Measurements from ENCODE around the gene MYO1F. TPM values are rescaled to one million over a fixed set of nuclear protein-coding genes. Genes with fewer than 3 reads are reported as not detected.
A peak's percentile ranks its signal among the peaks of the same experiment; 100 is the strongest.

The MYO1F gene
- total RNA-seq, 1 donor from 2014 or later = 0.10 TPM

- Mint-ChIP-seq H3K27me3 (ENCODE audit: unreplicated experiment) (peaks cover 23% of the 10 kb centered on the region), H3K4me3 (ENCODE audit: unreplicated experiment) (peak overlapping the region; percentile 82), H3K4me1 (ENCODE audit: low read depth, unreplicated experiment) (no peaks in the 10 kb centered on the region), H3K36me3 (ENCODE audit: unreplicated experiment) (peaks cover 15% of the 10 kb centered on the region), H3K27ac (ENCODE audit: unreplicated experiment) (peak overlapping the region; percentile 29), H3K9me3 (ENCODE audit: unreplicated experiment) (peaks cover 18% of the 10 kb centered on the region)
- TF ChIP-seq CTCF (IDR thresholded peaks at IDR 0.05; ENCODE audit: partially characterized antibody, unreplicated experiment) = no peak
- DNase-seq = peak; percentile 99
Measured at GRCh38 chr19:8592231-8593009, 15.2 kb upstream of the MYO1F start.

GRCh38 chr19:8589177-8589714 is 12.0 kb upstream of the MYO1F start:
- no peak for DNase-seq
- Mint-ChIP-seq H3K4me3 (ENCODE audit: unreplicated experiment) (no peak overlapping the region), H3K9me3 (ENCODE audit: unreplicated experiment) (peaks cover 20% of the 10 kb centered on the region), H3K27me3 (ENCODE audit: unreplicated experiment) (peaks cover 19% of the 10 kb centered on the region), H3K4me1 (ENCODE audit: low read depth, unreplicated experiment) (no peaks in the 10 kb centered on the region), H3K36me3 (ENCODE audit: unreplicated experiment) (peaks cover 8% of the 10 kb centered on the region), H3K27ac (ENCODE audit: unreplicated experiment) (no peak overlapping the region)
- TF ChIP-seq CTCF (IDR thresholded peaks at IDR 0.05; ENCODE audit: partially characterized antibody, unreplicated experiment) = no peak

- peak; percentile 92 for TF ChIP-seq CTCF (IDR thresholded peaks at IDR 0.05; ENCODE audit: partially characterized antibody, unreplicated experiment)
- no peaks in the 10 kb centered on the region for H3K36me3 Mint-ChIP-seq (ENCODE audit: unreplicated experiment)
- H3K4me1 Mint-ChIP-seq (ENCODE audit: low read depth, unreplicated experiment) = no peaks in the 10 kb centered on the region
- H3K27me3 Mint-ChIP-seq (ENCODE audit: unreplicated experiment) = peaks cover 6% of the 10 kb centered on the region
- H3K27ac Mint-ChIP-seq (ENCODE audit: unreplicated experiment) = no peak overlapping the region
- no peak overlapping the region for H3K4me3 Mint-ChIP-seq (ENCODE audit: unreplicated experiment)
- H3K9me3 Mint-ChIP-seq (ENCODE audit: unreplicated experiment) = peaks cover 10% of the 10 kb centered on the region
- DNase-seq = peak; percentile 88
Measured at GRCh38 chr19:8585894-8586750, 8.9 kb upstream of the MYO1F start.

GRCh38 chr19:8584965-8585893 is 8.0 kb upstream of the MYO1F start:
- peaks cover 7% of the 10 kb centered on the region for H3K9me3 Mint-ChIP-seq (ENCODE audit: unreplicated experiment)
- DNase-seq = no peak
- peaks cover 3% of the 10 kb centered on the region for H3K27me3 Mint-ChIP-seq (ENCODE audit: unreplicated experiment)
- H3K4me3 Mint-ChIP-seq (ENCODE audit: unreplicated experiment) = no peak overlapping the region
- H3K4me1 Mint-ChIP-seq (ENCODE audit: low read depth, unreplicated experiment) = no peaks in the 10 kb centered on the region
- H3K27ac Mint-ChIP-seq (ENCODE audit: unreplicated experiment) = no peak overlapping the region
- no peaks in the 10 kb centered on the region for H3K36me3 Mint-ChIP-seq (ENCODE audit: unreplicated experiment)
- TF ChIP-seq CTCF (IDR thresholded peaks at IDR 0.05; ENCODE audit: partially characterized antibody, unreplicated experiment) = no peak
